OCI-LY1 (cell line): ENCODE results near the gene BTBD6.
A peak's percentile ranks its signal among the peaks of the same experiment; 100 is the strongest.

Experiments used
- H2AFZ ChIP-seq: fragments of 200-600 bp; sonication (generic), shearing (Covaris generic); 2 replicates; pipeline ENCODE4 v1.6.0; 2014; ENCODE audit warnings: antibody characterized with exemption, mild to moderate bottlenecking, low read length
- H3F3A ChIP-seq: fragments of 200-600 bp; sonication (generic), shearing (Covaris generic); 2 replicates; pipeline ENCODE4 v1.6.0; 2014; ENCODE audit warnings: mild to moderate bottlenecking, antibody characterized with exemption, low read length, moderate library complexity; ENCODE audit not compliant: insufficient read depth
- H3K27ac ChIP-seq: fragments of 200-600 bp; sonication (generic); 2 replicates; pipeline ENCODE4 v1.5.1; 2014; ENCODE audit warnings: low read length, mixed run types, mild to moderate bottlenecking, low read depth; ENCODE audit not compliant: poor library complexity, severe bottlenecking
- H3K27me3 ChIP-seq: fragments of 200-600 bp; sonication (generic); 2 replicates; pipeline ENCODE4 v1.6.0; 2014; ENCODE audit warnings: antibody characterized with exemption, mild to moderate bottlenecking, low read length, moderate library complexity; ENCODE audit not compliant: insufficient read depth
- H3K36me3 ChIP-seq: fragments of 200-600 bp; sonication (generic); 2 replicates; pipeline ENCODE4 v1.6.1; 2014; ENCODE audit warnings: mild to moderate bottlenecking, antibody characterized with exemption, low read length, moderate library complexity, mixed read lengths; ENCODE audit not compliant: insufficient read depth
- H3K4me1 ChIP-seq: fragments of 200-600 bp; sonication (generic); 2 replicates; pipeline ENCODE4 v1.5.1; 2014; ENCODE audit warnings: mild to moderate bottlenecking, low read length, moderate library complexity; ENCODE audit not compliant: insufficient read depth, severe bottlenecking
- H3K4me2 ChIP-seq: fragments of 200-600 bp; sonication (generic), shearing (Covaris generic); 2 replicates; pipeline ENCODE4 v1.6.1; 2014; ENCODE audit warnings: low read length
- H3K4me3 ChIP-seq: fragments of 200-600 bp; sonication (generic); 2 replicates; pipeline ENCODE4 v1.5.1; 2014; ENCODE audit warnings: low read length, low read depth, mild to moderate bottlenecking, mixed read lengths; ENCODE audit not compliant: poor library complexity, severe bottlenecking
- H3K79me2 ChIP-seq: fragments of 200-600 bp; shearing (Covaris generic); 2 replicates; pipeline ENCODE4 v1.6.1; 2016; ENCODE audit warnings: mixed run types, low read length, mixed read lengths; ENCODE audit not compliant: insufficient read depth
- H3K9ac ChIP-seq: fragments of 200-600 bp; sonication (generic), shearing (Covaris generic); 2 replicates; pipeline ENCODE4 v1.6.1; 2014; ENCODE audit warnings: mild to moderate bottlenecking, low read length, mixed read lengths
- H3K9me2 ChIP-seq: fragments of 200-600 bp; sonication (generic), shearing (Covaris generic); 2 replicates; pipeline ENCODE4 v1.6.1; 2014; ENCODE audit warnings: low read depth, mild to moderate bottlenecking, low read length, mixed read lengths
- H3K9me3 ChIP-seq: fragments of 200-600 bp; shearing (Covaris generic); 2 replicates; pipeline ENCODE4 v1.6.1; 2014; ENCODE audit warnings: low read length, mixed read lengths
- H4K20me1 ChIP-seq: fragments of 200-600 bp; sonication (generic), shearing (Covaris generic); 2 replicates; pipeline ENCODE4 v1.6.0; 2016; ENCODE audit warnings: mild to moderate bottlenecking, low read length; ENCODE audit not compliant: insufficient read depth
- EZH2 ChIP-seq: fragments of 200-600 bp; sonication (generic), shearing (Covaris generic); IDR thresholded peaks from 2 replicates; pipeline ENCODE4 v1.8.0; 2017; ENCODE audit warnings: borderline replicate concordance, mixed run types, mild to moderate bottlenecking, antibody characterized with exemption, low read length, moderate library complexity, mixed read lengths
- TF ChIP-seq, protein P1 (sequence below): fragments of 200-600 bp; sonication (generic), shearing (Covaris generic); IDR thresholded peaks from 2 replicates; pipeline ENCODE4 v1.5.1; 2017; ENCODE audit warnings: mild to moderate bottlenecking, antibody characterized with exemption, low read length, moderate library complexity, mixed read lengths

BTBD6 gene

DNA sequence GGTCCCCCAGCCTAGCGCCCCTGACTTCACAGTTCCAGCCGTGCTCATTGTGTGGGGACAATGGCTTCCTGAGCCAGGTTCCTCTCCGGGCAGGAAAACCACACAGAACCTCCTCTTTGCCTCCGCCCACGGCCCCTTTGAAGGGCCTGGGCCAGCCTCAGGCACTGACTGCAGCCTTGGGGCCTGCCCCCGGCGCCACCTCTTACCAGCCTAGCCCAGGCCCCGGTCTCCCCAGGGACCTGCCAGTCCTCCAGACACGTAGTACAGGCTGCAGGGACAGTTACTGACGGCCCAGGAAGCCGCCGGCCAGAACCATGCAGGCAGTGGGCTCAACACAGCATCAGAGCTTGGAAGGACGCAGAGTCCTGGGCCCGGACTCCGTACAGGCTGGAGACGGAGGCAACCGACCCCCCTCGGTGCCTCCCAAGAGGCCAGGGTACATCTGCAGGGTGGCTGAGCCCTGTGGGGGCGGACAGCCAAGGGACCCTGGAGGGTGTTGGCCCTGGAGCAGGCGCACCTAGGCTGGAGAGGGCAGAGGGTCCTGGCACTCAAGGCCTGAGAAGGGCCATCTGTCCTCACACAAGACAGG, 46.3 kb upstream of the BTBD6 start:
- Histone ChIP-seq H2AFZ (no peak overlapping the region), H3K9ac (no peak overlapping the region), H4K20me1 (no peaks in the 10 kb centered on the region), H3K4me2 (no peak overlapping the region), H3K79me2 (no peaks in the 10 kb centered on the region), H3K9me2 (no peaks in the 10 kb centered on the region), H3K36me3 (no peaks in the 10 kb centered on the region), H3K27me3 (peaks cover 3% of the 10 kb centered on the region; the same call in 1 of the 2 replicates), H3F3A (no peaks in the 10 kb centered on the region), H3K9me3 (no peaks in the 10 kb centered on the region), H3K4me3 (no peak overlapping the region), H3K4me1 (no peaks in the 10 kb centered on the region), H3K27ac (no peak overlapping the region)
- TF ChIP-seq, protein P1, sequence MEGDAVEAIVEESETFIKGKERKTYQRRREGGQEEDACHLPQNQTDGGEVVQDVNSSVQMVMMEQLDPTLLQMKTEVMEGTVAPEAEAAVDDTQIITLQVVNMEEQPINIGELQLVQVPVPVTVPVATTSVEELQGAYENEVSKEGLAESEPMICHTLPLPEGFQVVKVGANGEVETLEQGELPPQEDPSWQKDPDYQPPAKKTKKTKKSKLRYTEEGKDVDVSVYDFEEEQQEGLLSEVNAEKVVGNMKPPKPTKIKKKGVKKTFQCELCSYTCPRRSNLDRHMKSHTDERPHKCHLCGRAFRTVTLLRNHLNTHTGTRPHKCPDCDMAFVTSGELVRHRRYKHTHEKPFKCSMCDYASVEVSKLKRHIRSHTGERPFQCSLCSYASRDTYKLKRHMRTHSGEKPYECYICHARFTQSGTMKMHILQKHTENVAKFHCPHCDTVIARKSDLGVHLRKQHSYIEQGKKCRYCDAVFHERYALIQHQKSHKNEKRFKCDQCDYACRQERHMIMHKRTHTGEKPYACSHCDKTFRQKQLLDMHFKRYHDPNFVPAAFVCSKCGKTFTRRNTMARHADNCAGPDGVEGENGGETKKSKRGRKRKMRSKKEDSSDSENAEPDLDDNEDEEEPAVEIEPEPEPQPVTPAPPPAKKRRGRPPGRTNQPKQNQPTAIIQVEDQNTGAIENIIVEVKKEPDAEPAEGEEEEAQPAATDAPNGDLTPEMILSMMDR, result no peak
- TF ChIP-seq EZH2, result no peak

DNA sequence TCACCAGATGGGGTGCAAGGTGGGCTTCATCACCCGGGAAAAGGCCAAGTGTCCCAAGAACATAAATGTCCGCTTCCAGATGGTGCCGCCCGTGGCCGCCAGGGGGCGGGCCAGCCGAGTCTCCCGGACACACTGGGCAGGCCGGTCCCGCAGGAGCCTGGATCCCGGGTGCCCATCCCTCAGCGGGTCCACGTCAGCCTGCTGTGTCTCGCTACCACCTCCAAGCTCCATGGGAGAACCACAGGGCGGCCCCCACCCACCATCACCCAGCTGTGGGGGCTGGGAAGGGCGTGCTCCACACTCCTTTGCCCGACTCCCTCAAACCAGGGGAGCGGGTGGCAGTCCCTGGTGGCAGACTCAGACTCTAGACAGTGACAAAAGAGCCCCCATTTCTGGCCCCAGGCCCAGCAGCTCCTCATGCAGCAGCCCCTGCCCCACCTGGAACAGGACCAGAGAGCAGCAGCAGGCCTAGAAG, 45.2 kb upstream of the BTBD6 start:
- H3K27ac ChIP-seq, result no peak overlapping the region
- H2AFZ ChIP-seq, result no peak overlapping the region
- no peaks in the 10 kb centered on the region for H3K4me1 ChIP-seq
- no peak overlapping the region for H3K4me2 ChIP-seq
- H3K9me3 ChIP-seq, result no peaks in the 10 kb centered on the region
- H3K27me3 ChIP-seq, result peaks cover 3% of the 10 kb centered on the region; the same call in 1 of the 2 replicates
- no peak for TF ChIP-seq EZH2
- TF ChIP-seq, protein P1, result peak; percentile 99
- no peak overlapping the region for H3K4me3 ChIP-seq
- H3K9ac ChIP-seq, result no peak overlapping the region
- no peaks in the 10 kb centered on the region for H3K36me3 ChIP-seq
- no peaks in the 10 kb centered on the region for H3K9me2 ChIP-seq
- no peaks in the 10 kb centered on the region for H4K20me1 ChIP-seq
- H3K79me2 ChIP-seq, result no peaks in the 10 kb centered on the region
- no peaks in the 10 kb centered on the region for H3F3A ChIP-seq

DNA sequence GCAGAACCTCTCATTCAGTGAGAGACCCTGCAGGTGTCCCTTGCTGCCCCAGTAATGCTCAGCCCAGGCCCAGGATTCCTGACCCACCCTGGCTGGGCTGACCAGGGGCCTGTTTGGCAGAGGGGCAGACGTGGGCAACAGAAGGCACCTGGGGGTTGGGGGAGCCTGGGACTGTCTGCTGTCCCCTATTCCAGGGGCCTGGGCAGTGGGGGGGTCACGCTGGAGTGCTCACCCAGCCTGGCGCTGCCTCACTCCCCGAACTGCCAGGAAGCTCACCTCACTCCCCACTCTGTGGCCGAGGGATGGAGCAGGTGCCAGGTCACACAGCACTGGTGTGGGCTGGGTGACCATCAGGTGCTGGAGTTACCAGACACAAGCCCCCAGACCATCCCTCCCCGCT, 44.6 kb upstream of the BTBD6 start:
- H3K9ac ChIP-seq, result no peak overlapping the region
- H3F3A ChIP-seq, result no peaks in the 10 kb centered on the region
- no peak overlapping the region for H3K4me3 ChIP-seq
- H3K27me3 ChIP-seq, result peaks cover 3% of the 10 kb centered on the region; the same call in 1 of the 2 replicates
- H3K36me3 ChIP-seq, result no peaks in the 10 kb centered on the region
- H3K9me3 ChIP-seq, result no peaks in the 10 kb centered on the region
- H3K79me2 ChIP-seq, result no peaks in the 10 kb centered on the region
- TF ChIP-seq, protein P1, result no peak
- no peak for TF ChIP-seq EZH2
- no peak overlapping the region for H2AFZ ChIP-seq
- no peaks in the 10 kb centered on the region for H4K20me1 ChIP-seq
- no peak overlapping the region for H3K4me2 ChIP-seq
- H3K9me2 ChIP-seq, result no peaks in the 10 kb centered on the region
- no peaks in the 10 kb centered on the region for H3K4me1 ChIP-seq
- H3K27ac ChIP-seq, result no peak overlapping the region
